Breast epithelium (tissue), 4 donors: ENCODE results near the gene NHLRC2. TPM values are rescaled to one million over a fixed set of nuclear protein-coding genes. Genes with fewer than 3 reads are reported as not detected.
A peak's percentile ranks its signal among the peaks of the same experiment; 100 is the strongest.

ENCODE experiments used
- DNase-seq, 2 donors: peaks; one replicate each; pipeline ENCODE4 v3.0.0-alpha.2; 2019; ENCODE audit warnings: low spot score in 2 of 2
- H3K27ac ChIP-seq, 2 donors: fragments of 200-600 bp; sonication (generic) in 1 of 2; one replicate each; pipeline ENCODE4 v1.5.1; 2016 to 2019; ENCODE audit warnings: mild to moderate bottlenecking in 1 of 2
- H3K27me3 ChIP-seq, 2 donors: fragments of 200-600 bp; sonication (generic) in 1 of 2; one replicate each; pipeline versions ENCODE4 v1.5.1 to v1.6.0; 2017 to 2019; ENCODE audit warnings: control low read depth in 1 of 2, mild to moderate bottlenecking in 1 of 2
- H3K36me3 ChIP-seq: fragments of 200-600 bp; one replicate; pipeline ENCODE4 v1.5.1; 2019
- H3K4me1 ChIP-seq, 2 donors: fragments of 200-600 bp; sonication (generic); one replicate each; pipeline ENCODE4 v1.5.1; 2016 to 2019; ENCODE audit warnings: control low read depth in 1 of 2
- H3K4me3 ChIP-seq, 3 donors: fragments of 200-600 bp; sonication (generic); 1 replicate in 2 of 3; 2 replicates in 1 of 3; pipeline ENCODE4 v1.5.1; 2016 to 2019; ENCODE audit warnings: mild to moderate bottlenecking in 3 of 3, moderate library complexity in 2 of 3
- H3K9me3 ChIP-seq, 2 donors: fragments of 200-600 bp; sonication (generic) in 1 of 2; one replicate each; pipeline ENCODE4 v1.5.1; 2016 to 2019; ENCODE audit warnings: control low read depth in 1 of 2
- POLR2A ChIP-seq: fragments of 450-650 bp; IDR thresholded peaks from one replicate; pipeline ENCODE4 v1.6.1; 2016; ENCODE audit warnings: antibody characterized with exemption, mild to moderate bottlenecking, moderate library complexity
- POLR2AphosphoS5 ChIP-seq, 3 donors: sonication (generic); formaldehyde crosslinking; IDR thresholded peaks; one replicate each; pipeline ENCODE4 v1.6.1; 2017; ENCODE audit warnings: antibody characterized with exemption in 3 of 3
- intact Hi-C: fragments of 100-400 bp; cut with DNase I; formaldehyde crosslinking; loops from one replicate; pipeline ENCODE4 v1.15.1; 2023; ENCODE audit warnings: low total_unique reads
- total RNA-seq, 3 donors: library from RNA; depleted of rRNA; stranded (reverse); fragments of >200 nt; gene quantifications; one replicate each; pipeline ENCODE4 v1.1.0, GENCODE V29; 2016
- TF ChIP-seq, protein P1 (sequence below), 3 donors: fragments of 450-650 bp; IDR thresholded peaks; one replicate each; pipeline ENCODE4 v1.5.1; 2016 to 2017; ENCODE audit warnings: antibody characterized with exemption in 3 of 3, mild to moderate bottlenecking in 3 of 3, moderate library complexity in 3 of 3

NHLRC2 gene
- total RNA-seq, 3 donors from 2014 or later: 36.4 to 84.3 (median 56.0) TPM

DNA sequence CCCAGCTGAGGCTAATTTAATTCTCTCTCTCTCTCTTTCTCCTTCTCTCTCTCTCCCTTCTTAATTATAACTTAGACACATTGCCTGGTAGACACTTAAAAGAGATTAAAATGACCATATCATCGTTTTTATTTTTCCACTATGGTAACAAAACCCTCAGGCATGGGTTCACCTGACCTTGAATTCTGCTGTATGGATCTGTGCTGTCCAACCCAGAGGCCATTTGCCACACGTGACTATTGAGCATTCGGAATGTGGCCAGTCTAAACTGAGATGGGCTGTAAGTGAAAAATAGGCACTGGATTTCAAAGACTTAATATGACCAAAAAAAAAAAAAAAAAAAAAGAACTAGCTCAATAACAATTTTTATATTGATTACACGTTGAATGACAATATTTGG, 93.6 kb downstream of the NHLRC2 start:
- no peak for DNase-seq
- Histone ChIP-seq H3K4me1 (no peaks in the 10 kb centered on the region), H3K9me3 (no peaks in the 10 kb centered on the region), H3K27ac (no peak overlapping the region), H3K4me3 (no peak overlapping the region), H3K27me3 (no peaks in the 10 kb centered on the region), H3K36me3 (no peaks in the 10 kb centered on the region)
- TF ChIP-seq POLR2A: no peak
- no peak for TF ChIP-seq POLR2AphosphoS5 (IDR thresholded peaks at IDR 0.05)
- TF ChIP-seq, protein P1, sequence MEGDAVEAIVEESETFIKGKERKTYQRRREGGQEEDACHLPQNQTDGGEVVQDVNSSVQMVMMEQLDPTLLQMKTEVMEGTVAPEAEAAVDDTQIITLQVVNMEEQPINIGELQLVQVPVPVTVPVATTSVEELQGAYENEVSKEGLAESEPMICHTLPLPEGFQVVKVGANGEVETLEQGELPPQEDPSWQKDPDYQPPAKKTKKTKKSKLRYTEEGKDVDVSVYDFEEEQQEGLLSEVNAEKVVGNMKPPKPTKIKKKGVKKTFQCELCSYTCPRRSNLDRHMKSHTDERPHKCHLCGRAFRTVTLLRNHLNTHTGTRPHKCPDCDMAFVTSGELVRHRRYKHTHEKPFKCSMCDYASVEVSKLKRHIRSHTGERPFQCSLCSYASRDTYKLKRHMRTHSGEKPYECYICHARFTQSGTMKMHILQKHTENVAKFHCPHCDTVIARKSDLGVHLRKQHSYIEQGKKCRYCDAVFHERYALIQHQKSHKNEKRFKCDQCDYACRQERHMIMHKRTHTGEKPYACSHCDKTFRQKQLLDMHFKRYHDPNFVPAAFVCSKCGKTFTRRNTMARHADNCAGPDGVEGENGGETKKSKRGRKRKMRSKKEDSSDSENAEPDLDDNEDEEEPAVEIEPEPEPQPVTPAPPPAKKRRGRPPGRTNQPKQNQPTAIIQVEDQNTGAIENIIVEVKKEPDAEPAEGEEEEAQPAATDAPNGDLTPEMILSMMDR (IDR thresholded peaks at IDR 0.05): no peak
- intact Hi-C loops: no loop called here

DNA sequence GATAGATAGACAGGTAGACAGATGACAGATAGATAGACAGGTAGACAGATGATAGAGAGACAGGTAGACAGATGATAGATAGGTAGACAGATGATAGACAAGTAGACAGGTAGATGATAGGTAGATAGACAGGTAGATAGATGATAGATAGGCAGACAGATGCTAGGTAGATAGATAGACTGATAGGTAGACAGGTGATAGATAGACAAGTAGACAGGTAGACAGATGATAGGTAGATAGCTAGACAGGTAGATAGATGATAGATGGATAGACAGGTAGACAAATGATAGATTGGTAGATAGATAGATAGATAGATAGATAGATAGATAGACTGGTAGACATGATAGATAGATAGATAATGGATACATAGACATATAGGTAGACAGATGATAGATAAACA, 95.8 kb downstream of the NHLRC2 start:
- DNase-seq: no peak
- TF ChIP-seq, protein P1 (IDR thresholded peaks at IDR 0.05): no peak
- no peak for TF ChIP-seq POLR2AphosphoS5 (IDR thresholded peaks at IDR 0.05)
- TF ChIP-seq POLR2A: no peak
- Histone ChIP-seq H3K27me3 (no peaks in the 10 kb centered on the region), H3K36me3 (no peaks in the 10 kb centered on the region), H3K9me3 (no peaks in the 10 kb centered on the region), H3K27ac (no peak overlapping the region), H3K4me3 (no peak overlapping the region), H3K4me1 (no peaks in the 10 kb centered on the region)
- intact Hi-C loops: no loop called here

DNA sequence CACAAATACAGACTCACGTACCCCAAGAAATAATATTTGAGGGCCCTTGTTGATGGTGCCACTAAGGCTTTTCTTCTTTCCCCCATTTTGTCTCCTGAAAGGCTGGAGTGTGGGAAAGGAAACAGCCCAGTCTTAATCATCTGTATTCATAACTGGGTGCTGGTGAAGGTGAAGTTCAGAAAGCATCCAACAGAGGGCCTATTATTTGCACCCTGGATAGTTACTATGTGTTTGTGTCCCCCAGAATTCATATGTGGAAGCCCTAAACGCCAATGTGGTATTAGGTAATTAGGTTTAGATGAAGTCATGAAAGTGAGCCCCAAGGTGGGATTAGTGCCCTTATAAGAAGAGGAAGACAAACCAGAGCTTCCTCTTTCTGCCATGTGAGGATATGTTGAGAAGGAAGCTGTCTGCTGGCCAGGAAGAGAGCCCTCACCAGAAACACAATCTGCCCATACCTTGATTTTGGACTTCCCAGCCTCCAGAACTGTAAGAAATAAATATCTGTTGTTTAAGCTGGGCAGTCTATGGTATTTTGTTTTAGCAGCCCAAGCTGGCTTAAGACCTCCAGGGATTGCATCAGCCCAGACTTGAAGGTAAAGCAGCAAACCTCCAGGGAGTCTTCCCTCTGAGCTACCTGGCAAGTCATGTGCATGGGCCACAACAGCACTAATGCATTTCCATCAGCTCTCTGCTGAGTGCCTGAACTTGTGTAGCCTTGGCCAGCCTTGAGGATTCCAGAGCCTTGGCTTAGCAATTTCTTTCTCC, 99.2 kb downstream of the NHLRC2 start:
- Histone ChIP-seq H3K27me3 (no peaks in the 10 kb centered on the region), H3K27ac (no peak overlapping the region), H3K4me3 (no peak overlapping the region), H3K4me1 (peaks cover 0 to 3% of the 10 kb centered on the region in 2 donors), H3K36me3 (no peaks in the 10 kb centered on the region), H3K9me3 (no peaks in the 10 kb centered on the region)
- intact Hi-C loops: no loop called here
- TF ChIP-seq, protein P1 (IDR thresholded peaks at IDR 0.05): no peak
- TF ChIP-seq POLR2A (no peak), POLR2AphosphoS5 (IDR thresholded peaks at IDR 0.05) (no peak)
- no peak for DNase-seq

DNA sequence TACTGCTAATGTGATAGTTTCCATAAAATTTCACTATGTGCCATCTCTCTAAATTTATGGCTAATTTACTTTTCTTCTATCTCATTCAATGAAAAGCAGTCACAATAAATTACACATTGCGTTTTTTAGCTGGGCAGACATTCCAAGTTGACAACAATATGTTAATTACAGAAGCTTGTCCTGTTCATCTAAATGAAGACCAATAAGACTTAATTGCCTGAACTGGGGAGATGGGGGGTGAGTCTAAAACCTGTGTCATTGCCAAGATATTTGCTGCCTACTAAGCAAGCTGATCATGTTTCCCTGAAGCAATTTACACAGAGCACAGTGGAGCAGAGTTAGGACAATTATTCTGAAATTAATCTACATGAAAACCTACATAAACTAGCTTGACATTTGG, 99.9 kb downstream of the NHLRC2 start:
- Histone ChIP-seq H3K27me3 (no peaks in the 10 kb centered on the region), H3K4me3 (no peak overlapping the region), H3K27ac (no peak overlapping the region), H3K4me1 (peaks cover 0 to 3% of the 10 kb centered on the region in 2 donors), H3K9me3 (no peaks in the 10 kb centered on the region), H3K36me3 (no peaks in the 10 kb centered on the region)
- DNase-seq: no peak
- TF ChIP-seq POLR2AphosphoS5 (IDR thresholded peaks at IDR 0.05) (no peak), POLR2A (no peak)
- TF ChIP-seq, protein P1 (IDR thresholded peaks at IDR 0.05): no peak
- intact Hi-C loops: no loop called here

DNA sequence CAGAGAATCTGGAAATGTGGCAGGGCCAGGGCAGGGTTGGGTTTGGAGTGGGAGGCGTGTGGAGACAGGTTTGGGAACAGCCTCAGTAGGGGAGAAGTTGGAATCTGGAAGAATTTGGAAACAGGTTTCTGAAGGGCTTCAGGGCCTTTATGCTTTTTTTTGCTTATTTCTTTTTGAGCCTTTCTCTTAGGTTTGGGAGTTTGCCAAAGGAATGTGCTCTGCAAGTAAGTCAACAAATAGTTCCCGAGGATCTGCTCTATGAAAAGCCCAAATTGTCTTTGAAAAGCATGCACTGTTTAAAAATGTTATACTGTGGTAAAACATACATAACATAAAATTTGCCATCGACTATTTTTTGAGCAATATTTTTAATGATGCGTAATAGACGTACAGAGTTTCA, 102.6 kb downstream of the NHLRC2 start:
- TF ChIP-seq POLR2AphosphoS5 (IDR thresholded peaks at IDR 0.05) (no peak), POLR2A (no peak)
- TF ChIP-seq, protein P1 (IDR thresholded peaks at IDR 0.05): no peak
- no peak overlapping the region for H3K4me3 ChIP-seq
- peak in 1 of 2 donors; percentile 42 for DNase-seq
- no peaks in the 10 kb centered on the region for H3K9me3 ChIP-seq
- intact Hi-C loops: no loop called here
- no peaks in the 10 kb centered on the region for H3K27me3 ChIP-seq
- H3K27ac ChIP-seq: peak overlapping the region; percentile 76 to 78
- H3K4me1 ChIP-seq: peaks cover 0 to 3% of the 10 kb centered on the region in 2 donors
- H3K36me3 ChIP-seq: no peaks in the 10 kb centered on the region
